Measurements from ENCODE around the gene PXDN.

DNA sequence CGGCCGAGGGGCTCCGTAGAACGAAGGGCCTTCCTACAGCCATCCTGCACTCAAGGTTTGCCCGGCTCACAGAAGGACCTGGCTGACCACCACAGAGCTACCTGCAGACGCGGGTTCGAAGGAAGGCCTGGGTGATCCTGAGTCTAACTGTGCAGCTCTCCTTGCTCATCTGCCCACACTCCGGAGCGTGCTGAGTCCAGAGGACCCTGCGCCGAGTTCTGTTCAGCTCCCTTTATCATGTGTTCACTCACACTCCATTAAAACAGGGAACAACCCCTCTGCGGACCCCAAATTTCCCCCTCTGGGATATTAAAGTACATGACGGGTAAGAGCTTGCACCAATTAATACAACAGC, 138.3 kb downstream of the PXDN start:
- TF ChIP-seq, protein P1, sequence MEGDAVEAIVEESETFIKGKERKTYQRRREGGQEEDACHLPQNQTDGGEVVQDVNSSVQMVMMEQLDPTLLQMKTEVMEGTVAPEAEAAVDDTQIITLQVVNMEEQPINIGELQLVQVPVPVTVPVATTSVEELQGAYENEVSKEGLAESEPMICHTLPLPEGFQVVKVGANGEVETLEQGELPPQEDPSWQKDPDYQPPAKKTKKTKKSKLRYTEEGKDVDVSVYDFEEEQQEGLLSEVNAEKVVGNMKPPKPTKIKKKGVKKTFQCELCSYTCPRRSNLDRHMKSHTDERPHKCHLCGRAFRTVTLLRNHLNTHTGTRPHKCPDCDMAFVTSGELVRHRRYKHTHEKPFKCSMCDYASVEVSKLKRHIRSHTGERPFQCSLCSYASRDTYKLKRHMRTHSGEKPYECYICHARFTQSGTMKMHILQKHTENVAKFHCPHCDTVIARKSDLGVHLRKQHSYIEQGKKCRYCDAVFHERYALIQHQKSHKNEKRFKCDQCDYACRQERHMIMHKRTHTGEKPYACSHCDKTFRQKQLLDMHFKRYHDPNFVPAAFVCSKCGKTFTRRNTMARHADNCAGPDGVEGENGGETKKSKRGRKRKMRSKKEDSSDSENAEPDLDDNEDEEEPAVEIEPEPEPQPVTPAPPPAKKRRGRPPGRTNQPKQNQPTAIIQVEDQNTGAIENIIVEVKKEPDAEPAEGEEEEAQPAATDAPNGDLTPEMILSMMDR (IDR thresholded peaks at IDR 0.05) = no peak
- no peak for TF ChIP-seq POLR2A (IDR thresholded peaks at IDR 0.05)
- no peak for TF ChIP-seq EP300 (IDR thresholded peaks at IDR 0.05)
